GM12872 (cell line): ENCODE results near the gene AIFM3.

ENCODE experiments used
- TF ChIP-seq, protein P1 (sequence below): IDR thresholded peaks from 3 replicates; pipeline ENCODE4 v1.5.1; 2011; ENCODE audit warnings: low read depth, mild to moderate bottlenecking, low read length, moderate library complexity; ENCODE audit not compliant: insufficient read depth

Gene AIFM3

DNA sequence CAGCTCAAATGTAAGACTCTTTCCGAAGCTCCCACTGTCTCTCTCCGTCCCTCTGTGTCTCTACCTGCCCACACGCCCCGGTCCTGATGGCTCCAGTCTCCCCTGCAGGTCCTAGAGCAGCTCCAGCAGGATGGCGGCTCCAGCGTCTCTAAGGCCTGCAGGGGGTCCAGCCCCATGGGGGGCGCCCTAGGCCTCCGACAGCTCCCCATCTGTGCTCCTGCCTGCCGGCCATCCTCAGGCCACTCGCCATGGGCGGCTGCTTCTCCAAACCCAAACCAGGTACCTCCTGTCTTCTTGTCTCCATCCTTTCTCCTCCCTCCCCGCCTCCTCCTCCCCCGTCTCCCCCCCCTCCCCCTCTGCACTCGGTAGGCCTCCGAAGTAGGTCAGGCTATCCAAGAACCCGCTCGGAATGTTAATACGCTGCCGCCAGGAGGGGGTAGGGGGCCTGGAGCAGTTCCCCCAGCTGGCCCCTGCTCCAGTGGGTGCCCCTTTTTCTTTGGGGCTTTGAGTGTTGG is 699 bp downstream of the AIFM3 start:
- TF ChIP-seq, protein P1, sequence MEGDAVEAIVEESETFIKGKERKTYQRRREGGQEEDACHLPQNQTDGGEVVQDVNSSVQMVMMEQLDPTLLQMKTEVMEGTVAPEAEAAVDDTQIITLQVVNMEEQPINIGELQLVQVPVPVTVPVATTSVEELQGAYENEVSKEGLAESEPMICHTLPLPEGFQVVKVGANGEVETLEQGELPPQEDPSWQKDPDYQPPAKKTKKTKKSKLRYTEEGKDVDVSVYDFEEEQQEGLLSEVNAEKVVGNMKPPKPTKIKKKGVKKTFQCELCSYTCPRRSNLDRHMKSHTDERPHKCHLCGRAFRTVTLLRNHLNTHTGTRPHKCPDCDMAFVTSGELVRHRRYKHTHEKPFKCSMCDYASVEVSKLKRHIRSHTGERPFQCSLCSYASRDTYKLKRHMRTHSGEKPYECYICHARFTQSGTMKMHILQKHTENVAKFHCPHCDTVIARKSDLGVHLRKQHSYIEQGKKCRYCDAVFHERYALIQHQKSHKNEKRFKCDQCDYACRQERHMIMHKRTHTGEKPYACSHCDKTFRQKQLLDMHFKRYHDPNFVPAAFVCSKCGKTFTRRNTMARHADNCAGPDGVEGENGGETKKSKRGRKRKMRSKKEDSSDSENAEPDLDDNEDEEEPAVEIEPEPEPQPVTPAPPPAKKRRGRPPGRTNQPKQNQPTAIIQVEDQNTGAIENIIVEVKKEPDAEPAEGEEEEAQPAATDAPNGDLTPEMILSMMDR = no peak

GRCh38 chr22:20968281-20968977 is 1.4 kb downstream of the AIFM3 start:
- TF ChIP-seq, protein P1 = no peak

GRCh38 chr22:20970939-20971657 is 4.0 kb downstream of the AIFM3 start:
- TF ChIP-seq, protein P1 = no peak

GRCh38 chr22:20972933-20973577 is 6.0 kb downstream of the AIFM3 start:
- TF ChIP-seq, protein P1 = no peak

- TF ChIP-seq, protein P1 = no peak
These were observed 6.7 kb downstream of the AIFM3 start for GRCh38 chr22:20973634-20974286.

- TF ChIP-seq, protein P1 = no peak
These were observed 7.4 kb downstream of the AIFM3 start for GRCh38 chr22:20974336-20974955.
